Measurements from ENCODE around the gene SEMA3E.

Gene SEMA3E

GRCh38 chr7:83410989-83411591, 237.8 kb downstream of the SEMA3E start:
- in situ Hi-C loops (cut with MboI; ENCODE audit: low sequenced_read_pairs, unreplicated experiment) = no loop called here
- TF ChIP-seq, protein P1, sequence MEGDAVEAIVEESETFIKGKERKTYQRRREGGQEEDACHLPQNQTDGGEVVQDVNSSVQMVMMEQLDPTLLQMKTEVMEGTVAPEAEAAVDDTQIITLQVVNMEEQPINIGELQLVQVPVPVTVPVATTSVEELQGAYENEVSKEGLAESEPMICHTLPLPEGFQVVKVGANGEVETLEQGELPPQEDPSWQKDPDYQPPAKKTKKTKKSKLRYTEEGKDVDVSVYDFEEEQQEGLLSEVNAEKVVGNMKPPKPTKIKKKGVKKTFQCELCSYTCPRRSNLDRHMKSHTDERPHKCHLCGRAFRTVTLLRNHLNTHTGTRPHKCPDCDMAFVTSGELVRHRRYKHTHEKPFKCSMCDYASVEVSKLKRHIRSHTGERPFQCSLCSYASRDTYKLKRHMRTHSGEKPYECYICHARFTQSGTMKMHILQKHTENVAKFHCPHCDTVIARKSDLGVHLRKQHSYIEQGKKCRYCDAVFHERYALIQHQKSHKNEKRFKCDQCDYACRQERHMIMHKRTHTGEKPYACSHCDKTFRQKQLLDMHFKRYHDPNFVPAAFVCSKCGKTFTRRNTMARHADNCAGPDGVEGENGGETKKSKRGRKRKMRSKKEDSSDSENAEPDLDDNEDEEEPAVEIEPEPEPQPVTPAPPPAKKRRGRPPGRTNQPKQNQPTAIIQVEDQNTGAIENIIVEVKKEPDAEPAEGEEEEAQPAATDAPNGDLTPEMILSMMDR (IDR thresholded peaks at IDR 0.05; ENCODE audit: borderline replicate concordance, control extremely low read depth, extremely low read depth, insufficient read depth, missing control alignments) = peak; percentile 34
- DNase-seq (ENCODE audit: low spot score) = no peak

DNA sequence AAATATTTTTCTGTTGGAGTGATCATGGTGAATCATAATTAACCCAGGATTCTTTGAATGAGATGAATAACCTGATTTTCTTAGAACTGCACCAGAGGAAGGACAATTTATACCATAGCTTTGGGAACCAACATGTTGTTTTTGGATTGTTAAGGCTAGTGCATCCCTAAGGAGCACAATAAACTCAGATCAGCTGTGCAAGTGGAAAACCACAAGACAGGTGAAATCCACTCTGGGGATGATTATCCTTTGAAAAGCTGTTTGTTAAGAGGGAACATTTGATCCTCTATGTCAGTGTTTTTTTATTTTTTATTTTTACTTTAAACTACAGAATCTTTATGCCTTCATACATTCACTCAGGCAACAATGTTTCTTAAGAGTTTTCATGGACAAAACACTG, 254.2 kb downstream of the SEMA3E start:
- no peak for DNase-seq (ENCODE audit: low spot score)
- in situ Hi-C loops (cut with MboI; ENCODE audit: low sequenced_read_pairs, unreplicated experiment) = no loop called here
- TF ChIP-seq, protein P1 (IDR thresholded peaks at IDR 0.05; ENCODE audit: borderline replicate concordance, control extremely low read depth, extremely low read depth, insufficient read depth, missing control alignments) = no peak

GRCh38 chr7:83388436-83388835, 260.5 kb downstream of the SEMA3E start:
- DNase-seq (ENCODE audit: low spot score) = no peak
- TF ChIP-seq, protein P1 (IDR thresholded peaks at IDR 0.05; ENCODE audit: borderline replicate concordance, control extremely low read depth, extremely low read depth, insufficient read depth, missing control alignments) = no peak
- in situ Hi-C loops (cut with MboI; ENCODE audit: low sequenced_read_pairs, unreplicated experiment) = no loop called here

DNA sequence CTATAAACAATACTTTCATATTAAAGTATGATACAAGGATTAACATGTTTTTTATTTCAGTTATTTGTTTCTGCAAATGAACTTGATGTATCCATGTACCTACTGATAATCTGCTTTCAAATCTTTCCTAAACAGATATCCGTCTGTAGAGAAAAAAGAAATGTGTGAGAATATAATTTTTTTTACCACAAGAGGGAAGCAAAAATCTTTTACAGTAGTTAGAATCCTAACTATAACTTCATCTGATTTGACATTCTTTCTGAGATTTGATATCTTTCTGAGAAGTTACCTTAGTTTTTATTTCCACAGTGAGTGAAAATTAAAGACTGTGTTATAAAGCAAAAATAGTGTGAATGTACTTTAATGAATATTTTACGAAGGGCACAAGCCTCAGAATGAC, 282.3 kb downstream of the SEMA3E start:
- no peak for DNase-seq (ENCODE audit: low spot score)
- in situ Hi-C loops (cut with MboI; ENCODE audit: low sequenced_read_pairs, unreplicated experiment) = no loop called here
- TF ChIP-seq, protein P1 (IDR thresholded peaks at IDR 0.05; ENCODE audit: borderline replicate concordance, control extremely low read depth, extremely low read depth, insufficient read depth, missing control alignments) = no peak

DNA sequence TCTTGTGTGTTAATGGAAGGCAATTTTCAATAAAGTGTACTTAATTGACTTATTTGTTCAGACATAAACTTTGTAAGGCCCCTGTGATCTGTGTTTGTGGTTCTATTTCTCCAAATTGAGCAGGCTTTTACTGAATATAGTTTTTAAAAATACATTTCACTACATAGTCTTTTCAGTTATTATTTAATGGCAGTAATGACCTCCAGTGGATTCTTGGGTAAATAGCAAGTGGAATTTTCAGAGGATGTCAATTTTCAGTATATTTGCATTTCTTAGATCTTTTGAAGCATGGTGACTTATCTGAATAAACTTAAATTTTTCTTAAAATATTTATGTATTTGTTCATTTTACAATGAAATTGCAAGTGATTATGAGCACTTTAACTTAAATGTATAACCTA, 283.2 kb downstream of the SEMA3E start:
- TF ChIP-seq, protein P1 (IDR thresholded peaks at IDR 0.05; ENCODE audit: borderline replicate concordance, control extremely low read depth, extremely low read depth, insufficient read depth, missing control alignments) = no peak
- DNase-seq (ENCODE audit: low spot score) = no peak
- in situ Hi-C loops (cut with MboI; ENCODE audit: low sequenced_read_pairs, unreplicated experiment) = no loop called here

DNA sequence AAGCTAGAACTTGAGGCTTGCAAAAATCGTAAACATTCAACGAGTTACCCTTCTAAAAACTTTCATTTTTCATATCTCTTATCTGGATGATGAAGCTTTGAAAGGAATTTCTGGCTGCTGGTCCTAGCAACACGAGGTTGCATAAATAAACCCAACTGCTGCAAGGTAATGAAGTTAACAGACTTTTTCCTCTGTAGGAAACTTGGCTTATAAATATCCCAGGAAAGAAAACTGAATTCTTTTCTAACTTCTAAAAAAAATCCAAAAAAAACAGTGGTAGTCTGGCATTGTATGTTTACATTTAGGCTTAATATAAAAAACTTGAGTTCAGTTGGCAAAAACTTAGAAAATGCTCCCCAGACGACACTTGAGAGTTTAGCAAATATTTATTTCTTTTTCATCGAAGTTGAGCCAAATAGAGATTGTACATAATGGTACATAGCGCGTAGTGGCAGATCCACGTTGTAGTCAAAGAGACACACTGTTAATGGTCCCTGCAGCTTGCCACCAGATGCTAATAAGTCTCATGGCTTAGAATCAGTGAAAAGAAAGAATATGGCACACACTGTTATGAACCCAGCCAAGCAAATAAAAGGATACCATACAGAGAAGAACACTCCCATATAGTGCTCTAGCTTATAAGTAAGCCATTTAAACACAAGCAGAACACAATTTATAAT, 285.9 kb downstream of the SEMA3E start:
- TF ChIP-seq, protein P1 (IDR thresholded peaks at IDR 0.05; ENCODE audit: borderline replicate concordance, control extremely low read depth, extremely low read depth, insufficient read depth, missing control alignments) = no peak
- in situ Hi-C loops (cut with MboI; ENCODE audit: low sequenced_read_pairs, unreplicated experiment) = no loop called here
- no peak for DNase-seq (ENCODE audit: low spot score)

Measured in GM13976 (cell line).